GM19468 (cell line): ENCODE results near the gene ACOD1.
"Not testable (repeated sequence)": the region's sequence is repeated elsewhere in the genome, so short reads cannot be mapped to it uniquely, and the experiment has no call there.

Experiments used
- ATAC-seq: cut with Tn5 transposase; IDR thresholded peaks from one replicate; pipeline ENCODE4 v1.9.1; 2021; ENCODE audit warnings: mild to moderate bottlenecking, moderate library complexity, moderate number of reproducible peaks; ENCODE audit not compliant: unreplicated experiment; ENCODE audit errors: extremely low read depth

ACOD1 gene

DNA sequence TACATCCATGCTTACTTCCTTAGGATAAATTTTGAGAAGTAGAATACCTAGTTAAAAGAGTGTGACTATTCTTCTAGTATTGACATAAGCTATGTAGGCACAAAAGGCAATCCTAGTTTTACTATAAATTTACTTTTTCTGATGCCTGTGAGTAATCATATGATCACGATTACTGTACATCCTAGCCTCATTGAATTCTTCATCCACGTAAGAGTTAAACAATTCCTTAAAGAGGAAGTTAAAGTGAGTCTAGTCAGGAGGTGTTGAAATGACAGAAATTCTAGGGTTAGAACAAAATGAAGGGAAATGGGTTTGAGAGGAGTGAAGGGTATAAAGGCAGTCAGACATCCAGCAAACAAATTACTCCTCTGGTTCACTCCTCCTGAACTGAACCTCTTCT is at the start of gene ACOD1:
ACOD1 (plus strand) TSS at position 363 of the 400 bp plus-strand sequence. CDS start 48 bp downstream, outside the sequence.
- ATAC-seq = no peak

DNA sequence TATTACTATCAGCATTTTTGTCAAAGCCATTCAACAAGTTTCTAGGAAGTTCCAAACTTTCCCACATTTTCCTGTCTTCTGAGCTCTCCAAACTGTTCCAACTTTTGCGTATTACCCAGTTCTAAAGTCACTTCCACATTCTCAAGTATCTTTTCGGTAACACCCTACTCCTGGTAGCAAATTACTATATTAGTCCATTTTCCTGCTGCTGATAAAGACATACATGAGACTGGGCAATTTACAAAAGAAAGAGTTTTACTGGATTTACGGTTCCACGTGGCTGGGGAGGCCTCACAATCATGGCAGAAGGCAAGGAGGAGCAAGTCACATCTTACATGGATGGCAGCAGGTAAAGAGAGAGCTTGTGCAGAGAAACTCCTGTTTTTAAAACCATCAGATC is 49.2 kb upstream of the ACOD1 start:
- not testable (repeated sequence) for ATAC-seq

DNA sequence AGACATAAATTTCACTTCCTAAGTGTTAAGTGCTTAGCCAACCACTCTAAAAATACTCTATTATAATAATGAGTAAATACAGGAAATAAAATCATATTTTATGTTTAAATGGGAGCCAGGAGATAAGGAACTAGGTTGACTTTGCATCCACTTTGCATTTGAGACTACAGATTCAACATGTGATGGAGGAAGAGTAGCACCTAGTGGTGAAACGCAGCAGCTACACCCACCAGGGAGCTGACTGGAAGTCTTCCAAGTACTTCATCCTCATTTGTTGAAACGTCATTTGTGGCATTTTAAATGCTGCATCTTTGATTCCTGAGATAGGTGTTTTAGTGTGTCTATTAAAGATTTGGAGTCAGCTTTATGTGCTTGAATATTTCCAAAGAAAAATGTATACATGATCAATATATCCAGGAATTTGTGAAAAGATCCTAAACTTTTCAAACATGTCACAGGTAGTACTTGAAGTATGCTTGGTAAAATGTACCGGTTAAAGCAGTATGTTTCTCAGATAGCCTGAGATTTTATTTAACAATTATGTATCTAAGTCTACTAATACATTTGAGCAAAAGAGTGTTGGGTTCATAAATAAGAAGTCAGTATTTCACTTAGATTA is 44.7 kb upstream of the ACOD1 start:
- peak; percentile 82 for ATAC-seq

DNA sequence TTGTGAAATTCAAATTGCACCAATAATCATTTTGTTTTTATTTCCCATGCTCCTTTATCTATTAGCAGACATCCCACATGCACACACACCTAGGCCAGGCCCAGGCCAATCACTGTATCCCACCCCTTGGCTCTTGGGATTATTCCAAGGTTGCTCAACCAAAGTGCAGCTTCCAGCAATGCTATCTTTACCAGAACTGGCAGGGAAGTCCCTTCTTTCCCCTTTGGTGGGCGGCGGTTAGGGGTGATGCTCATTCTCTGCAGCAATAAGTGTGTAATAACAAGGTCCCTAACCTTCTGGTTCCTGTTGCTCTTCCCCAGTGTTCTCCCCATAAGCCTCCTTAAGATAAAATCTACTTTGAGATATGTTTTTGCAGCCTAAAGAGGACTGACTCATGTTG is 43.8 kb upstream of the ACOD1 start:
- ATAC-seq = no peak

DNA sequence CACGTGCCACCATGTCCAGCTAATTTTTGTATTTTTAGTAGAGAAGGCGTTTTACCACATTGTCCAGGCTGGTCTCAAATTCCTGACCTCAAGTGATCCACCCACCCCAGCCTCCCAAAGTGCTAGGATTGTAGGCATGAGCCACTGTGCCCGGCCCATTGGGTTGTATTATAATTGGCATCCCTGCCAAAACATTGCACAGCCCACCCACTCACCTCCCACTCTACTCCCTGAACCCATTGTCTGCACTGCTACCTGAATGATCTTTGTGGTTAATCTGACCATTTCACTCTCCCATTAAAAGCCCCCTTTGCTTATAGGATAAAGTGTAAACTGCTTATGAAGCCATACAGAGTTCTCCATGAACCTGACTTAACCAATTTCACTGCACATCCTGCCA is 35.8 kb upstream of the ACOD1 start:
- no peak for ATAC-seq

DNA sequence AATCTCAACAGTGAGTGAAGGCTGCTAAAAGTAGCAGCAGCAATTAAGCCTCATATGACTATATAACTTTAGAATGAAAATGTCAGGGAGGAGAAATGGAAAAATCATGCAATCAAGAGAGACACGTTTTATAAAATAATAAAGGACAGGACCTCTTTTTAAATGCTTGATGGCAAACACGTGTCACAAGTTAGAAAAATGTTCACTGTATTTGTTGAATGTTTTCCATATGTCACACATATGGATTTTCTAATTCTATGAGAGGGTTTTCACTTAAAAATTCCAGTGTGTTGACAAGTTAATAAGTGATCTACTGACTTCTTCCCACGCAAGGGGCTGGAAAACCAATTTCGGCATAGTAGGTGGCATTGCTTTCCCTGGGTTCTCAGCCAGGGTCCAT is 34.4 kb upstream of the ACOD1 start:
- ATAC-seq = no peak

DNA sequence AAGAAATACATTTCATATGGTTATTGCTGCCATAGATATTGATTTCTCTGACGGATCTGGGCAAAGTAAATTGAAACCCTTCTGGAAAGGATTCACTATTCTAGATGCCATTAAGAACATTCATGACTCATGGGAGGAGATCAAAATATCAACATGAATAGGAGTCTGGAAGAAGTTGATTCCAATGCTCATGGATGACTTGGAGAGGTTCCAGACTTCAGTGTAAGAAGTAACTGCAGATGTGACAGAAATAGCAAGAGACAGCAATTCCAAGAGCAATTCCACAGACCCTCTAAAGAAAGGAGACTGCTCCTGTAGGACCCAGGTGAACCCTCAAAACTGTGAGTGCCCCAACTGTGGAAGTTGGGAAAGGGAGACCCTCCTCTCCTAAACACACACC is 31.2 kb upstream of the ACOD1 start:
- no peak for ATAC-seq

DNA sequence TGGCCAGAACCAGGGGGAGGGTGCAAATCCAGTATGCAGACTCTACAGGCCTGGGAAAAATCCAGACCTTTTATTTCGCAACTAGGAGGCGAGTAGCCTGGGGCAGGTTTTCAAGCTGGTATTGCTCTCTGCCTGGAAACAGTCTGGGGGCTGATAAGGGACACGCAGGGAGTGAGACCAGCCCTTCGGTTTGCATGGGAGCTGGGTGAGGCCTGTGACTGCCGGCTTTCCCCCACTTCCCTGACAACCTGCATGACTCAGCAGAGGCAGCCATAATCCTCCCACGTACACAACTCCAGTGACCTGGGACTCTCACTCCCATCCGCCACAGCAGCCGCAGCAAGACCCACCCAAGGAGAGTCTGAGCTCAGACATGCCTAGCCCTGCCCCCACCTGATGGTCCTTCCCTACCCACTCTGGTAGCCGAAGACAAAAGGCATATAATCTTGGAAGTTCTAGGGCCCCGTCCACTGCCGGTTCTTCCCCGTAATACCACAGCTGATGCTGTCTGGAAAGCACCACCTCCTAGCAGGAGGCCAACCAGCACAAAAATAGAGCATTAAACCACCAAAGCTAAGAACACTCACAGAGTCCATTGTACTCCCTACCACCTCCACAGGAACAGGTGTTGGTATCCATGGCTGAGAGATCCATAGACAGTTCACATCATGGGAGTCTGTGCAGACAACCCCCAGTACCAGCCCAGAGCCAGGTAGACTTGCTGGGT is 30.4 kb upstream of the ACOD1 start:
- ATAC-seq = not testable (repeated sequence)

DNA sequence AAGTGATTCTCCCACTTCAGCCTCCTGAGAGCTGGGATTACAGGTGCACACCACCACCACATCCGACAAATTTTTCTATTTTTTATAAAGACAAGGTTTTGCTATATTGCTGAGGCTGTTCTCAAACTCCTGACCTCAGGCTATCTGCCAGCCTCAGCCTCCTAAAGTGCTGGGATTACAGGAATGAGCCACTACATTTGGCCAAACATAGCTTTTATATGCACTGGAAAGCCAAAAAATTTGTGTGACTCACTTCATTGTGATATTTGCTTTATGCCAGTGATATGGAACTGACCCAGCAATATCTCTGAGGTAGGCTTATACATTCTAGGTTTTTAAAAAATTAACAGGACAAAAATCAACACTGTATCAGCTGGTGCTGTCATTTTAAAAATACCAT is 26.8 kb upstream of the ACOD1 start:
- no peak for ATAC-seq

DNA sequence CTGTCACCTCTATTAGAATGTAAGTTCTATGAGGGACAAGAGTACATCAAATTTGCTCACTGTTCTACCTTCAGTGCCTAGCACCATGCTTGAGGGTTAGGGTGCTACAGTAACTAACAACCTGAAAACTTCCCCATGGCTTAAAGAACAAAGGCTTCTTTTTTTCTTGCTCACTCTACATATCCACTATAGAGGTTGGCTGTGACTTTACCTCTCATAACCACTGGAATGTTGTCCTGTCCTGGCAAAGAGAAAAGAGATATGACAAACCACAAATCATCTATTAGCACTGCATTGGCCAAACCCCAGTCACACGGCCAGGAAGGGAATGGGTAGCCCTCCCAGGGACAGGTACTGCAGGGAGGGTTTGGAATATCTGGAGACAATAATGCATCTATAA is 23.2 kb upstream of the ACOD1 start:
- no peak for ATAC-seq

DNA sequence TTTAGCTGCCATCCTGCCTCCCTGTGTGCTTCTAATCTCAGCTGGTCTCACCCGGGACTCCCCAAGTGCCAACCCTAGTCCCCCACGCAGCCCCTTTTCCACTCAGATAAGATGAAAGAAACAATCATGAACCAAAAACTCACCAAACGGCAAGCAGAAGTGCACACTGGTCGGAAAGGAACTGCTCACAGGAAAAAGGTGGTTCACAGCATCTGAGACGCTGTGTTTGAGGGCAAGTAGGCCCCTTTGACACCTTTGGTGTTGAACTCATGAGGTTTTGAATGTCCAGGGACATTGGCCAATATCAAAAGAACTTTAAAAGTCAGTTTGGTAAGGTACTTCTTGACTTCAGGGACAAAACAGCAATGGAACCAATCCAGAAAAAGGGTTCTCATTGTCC is 20.4 kb upstream of the ACOD1 start:
- ATAC-seq = no peak

DNA sequence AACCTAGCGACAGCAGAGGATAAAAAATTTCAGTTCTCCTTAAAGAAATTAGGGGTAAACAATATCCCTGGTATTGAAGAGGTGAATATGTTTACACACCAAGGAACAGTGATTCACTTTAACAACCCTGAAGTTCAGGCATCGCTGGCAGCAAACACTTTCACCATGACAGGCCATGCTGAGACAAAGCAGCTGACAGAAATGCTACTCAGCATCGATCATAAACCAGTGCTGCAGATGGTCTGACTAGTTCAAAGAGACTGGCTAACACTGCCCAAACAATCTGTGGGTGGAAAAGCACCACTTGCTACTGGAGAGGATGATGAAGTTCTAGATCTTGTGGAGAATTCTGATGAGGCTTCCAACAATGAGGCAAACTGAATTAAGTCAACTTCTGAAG is 19.9 kb upstream of the ACOD1 start:
- ATAC-seq = no peak

DNA sequence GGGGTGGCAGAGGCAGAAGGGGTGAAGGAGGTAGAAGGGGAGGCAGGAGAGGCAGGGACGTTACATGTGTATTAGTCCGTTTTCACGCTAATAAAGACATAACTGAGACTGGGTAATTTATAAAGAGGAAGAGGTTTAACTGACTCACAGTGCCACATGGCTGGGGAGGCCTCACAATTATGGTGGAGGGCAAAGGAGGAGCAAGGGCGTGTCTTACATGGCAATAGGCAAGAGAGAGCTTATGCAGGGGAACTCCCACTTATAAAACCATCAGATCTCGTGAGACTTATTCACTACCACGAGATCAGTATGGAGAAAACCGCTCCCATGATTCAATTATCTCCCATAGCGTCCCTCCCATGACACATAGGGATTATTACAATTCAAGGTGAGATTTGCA is 19.0 kb upstream of the ACOD1 start:
- no peak for ATAC-seq

DNA sequence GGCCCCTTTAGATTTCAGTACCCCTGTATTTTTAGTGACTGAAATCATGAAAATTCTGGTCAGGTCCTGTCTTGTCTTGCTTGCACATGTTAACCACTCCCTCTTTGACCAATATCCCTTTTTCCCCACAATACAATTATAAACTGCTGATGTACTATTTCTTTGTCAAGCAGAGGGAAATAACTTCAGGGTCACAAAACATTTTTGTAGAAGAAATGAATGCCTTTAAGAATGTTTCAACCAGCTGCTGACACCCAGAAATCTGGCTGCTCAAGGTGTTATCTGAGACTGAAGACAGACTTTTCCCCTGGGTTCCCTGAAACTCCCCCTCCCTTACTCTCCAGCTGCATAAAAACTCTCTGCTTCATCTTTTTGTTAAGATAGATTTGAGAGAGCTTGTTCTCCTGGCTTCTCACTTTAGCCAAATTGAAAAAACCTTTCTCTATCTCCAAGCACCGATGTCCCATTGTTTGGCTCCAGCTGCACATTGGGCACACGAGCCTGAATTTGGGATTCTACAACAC is 18.4 kb upstream of the ACOD1 start:
- ATAC-seq = no peak

DNA sequence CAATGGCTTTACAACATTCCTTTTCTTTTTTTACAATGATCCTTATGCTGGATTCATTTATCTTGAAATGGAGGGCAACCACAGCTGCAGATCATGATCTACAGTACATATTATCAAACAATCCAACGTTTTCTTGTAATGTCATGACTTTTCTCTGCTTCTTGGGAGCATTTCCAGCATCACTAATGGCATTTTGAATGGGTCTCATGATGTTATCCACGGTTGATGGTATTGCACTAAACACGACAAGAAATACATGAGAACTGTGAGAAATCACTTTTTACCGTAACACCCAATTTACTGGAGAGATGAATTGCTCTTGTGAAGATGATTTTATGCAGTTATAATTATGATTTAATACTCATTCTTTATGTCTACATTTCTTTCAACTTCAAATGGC is 16.2 kb upstream of the ACOD1 start:
- ATAC-seq = no peak

DNA sequence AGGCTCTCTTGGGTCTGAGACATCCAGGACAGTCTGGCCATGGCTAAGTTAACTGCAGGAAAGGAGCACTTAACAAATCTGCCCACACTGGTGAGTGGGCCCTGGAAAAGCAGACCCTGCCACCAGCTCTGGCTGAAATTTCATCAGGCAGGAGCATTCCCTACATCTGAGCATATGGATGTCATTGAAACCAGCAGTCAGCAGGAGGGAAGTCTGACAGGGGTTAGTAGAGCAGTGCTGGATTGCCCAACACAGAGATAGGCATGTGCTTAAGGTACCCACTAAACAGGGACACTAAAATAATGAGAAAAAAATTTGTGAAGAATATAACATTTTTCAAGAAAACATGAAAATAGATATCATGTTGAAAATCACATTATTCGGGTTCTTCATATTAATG is 13.6 kb upstream of the ACOD1 start:
- ATAC-seq = no peak

DNA sequence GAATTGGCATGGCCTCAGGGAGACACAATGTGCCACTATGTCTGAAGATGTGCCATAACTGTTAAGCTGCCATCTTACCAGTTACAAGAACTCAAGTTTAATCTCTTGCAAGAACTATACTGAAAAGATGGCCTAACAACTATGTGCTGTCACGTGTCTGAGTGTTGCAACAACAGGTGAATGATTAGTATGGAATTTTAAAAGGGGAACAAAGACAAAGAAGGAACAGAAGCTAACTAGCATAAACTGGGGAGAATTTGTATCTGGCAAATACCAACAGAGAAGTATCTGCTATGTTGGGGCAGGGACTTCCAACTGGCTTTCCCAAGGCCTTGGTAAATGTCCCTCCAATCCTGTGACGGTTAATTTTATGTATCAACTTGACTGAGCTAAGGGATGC is 11.5 kb upstream of the ACOD1 start:
- ATAC-seq = no peak

DNA sequence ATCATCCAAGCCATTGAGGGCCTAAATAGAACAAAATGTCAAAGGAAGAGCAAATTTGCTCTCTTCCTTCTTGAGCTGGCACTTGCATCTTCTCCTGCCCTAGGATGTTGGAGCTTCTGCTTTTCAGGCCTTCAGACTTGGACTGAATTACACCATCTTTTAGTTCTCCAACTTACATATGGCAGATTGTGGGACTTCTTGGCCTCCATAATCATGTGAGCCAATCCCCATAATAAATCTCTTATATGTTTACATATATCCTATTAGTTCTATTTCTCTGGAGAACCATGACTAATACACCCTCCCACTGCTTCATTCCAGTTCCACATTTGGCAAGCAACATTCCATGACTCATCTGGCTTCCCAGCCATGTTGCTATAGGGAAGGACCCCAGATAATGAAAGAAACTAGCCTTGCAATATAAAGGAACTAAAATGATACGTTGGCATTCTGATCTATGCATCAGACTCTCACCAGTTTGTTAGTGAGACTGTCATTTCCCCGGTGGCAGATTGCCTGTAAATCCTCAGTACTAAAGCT is 11.0 kb upstream of the ACOD1 start:
- no peak for ATAC-seq

DNA sequence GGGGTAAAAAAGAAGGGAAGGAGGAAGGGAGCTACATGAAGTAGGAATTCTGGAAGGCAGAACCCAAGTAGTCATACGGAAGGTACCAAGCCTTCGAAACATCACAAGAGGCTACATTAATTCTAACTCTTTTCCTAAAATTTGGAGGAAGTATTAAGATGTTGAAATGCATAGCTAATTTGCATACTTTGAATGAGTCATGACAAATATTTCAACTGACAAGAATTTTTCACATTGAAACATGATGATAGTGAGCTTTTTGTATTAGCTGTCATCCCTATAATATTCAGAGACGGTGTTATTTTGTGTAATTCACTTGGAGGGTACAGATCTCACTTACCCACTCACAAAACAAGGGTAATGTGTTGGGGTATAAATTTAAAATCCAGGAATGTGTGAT is 9.1 kb upstream of the ACOD1 start:
- no peak for ATAC-seq

DNA sequence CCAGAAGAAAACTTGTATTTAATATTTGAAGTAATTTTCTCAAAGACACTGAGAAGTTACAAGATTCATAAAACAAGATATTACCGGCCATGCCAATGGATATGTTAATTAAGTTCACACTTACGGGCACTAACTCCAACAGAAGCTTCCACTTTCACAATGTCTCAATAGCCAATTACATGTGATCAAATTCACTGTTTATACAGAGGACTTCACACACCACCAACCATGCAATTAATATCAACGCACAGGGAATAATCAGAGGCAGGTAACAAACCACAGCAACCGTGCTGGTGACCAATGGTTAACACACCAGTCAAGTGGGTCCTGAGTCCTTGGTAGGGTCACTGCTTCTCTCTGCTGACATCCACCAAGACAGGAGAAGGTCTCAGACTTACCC is 5.9 kb upstream of the ACOD1 start:
- ATAC-seq = no peak

DNA sequence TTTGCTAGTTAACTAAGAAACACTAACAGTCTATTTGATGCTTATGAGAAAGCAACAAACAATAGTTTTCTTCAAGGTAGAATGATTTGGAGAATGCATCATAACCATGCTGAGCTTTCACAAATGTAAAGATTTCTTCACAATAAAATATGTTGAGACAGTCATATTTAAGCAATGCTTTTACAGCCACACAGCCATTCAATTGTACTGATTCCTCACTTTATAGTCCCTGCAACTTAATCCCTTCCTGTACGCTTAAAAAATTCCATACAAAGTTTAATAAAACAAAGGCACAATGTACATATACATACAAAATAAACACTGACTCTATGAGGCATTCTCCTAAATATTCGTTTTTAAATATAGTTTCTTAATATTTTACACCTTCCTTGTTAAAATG is 4.7 kb upstream of the ACOD1 start:
- ATAC-seq = no peak

DNA sequence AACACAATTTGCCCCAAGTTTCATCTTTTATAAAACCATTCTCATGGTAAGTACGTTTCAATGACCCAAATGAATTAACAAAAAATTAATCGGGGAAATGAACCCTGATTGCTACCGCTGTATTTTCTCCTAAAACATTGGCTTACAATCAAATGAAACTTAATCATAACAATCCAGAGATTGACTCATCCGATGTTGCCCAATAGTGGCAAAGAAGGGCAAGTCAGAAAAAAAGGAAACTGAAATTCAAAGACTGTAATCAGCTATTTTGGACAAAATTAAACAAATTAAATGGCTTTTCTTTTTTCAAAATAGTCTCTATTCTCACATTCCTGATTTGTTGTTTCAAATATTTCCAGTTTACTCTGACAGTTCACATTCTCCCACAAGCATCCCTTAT is 3.9 kb upstream of the ACOD1 start:
- no peak for ATAC-seq
